ENCODE results near the gene PLCXD1.
"Not testable (repeated sequence)": the region's sequence is repeated elsewhere in the genome, so short reads cannot be mapped to it uniquely, and the experiment has no call there.

The PLCXD1 gene

DNA sequence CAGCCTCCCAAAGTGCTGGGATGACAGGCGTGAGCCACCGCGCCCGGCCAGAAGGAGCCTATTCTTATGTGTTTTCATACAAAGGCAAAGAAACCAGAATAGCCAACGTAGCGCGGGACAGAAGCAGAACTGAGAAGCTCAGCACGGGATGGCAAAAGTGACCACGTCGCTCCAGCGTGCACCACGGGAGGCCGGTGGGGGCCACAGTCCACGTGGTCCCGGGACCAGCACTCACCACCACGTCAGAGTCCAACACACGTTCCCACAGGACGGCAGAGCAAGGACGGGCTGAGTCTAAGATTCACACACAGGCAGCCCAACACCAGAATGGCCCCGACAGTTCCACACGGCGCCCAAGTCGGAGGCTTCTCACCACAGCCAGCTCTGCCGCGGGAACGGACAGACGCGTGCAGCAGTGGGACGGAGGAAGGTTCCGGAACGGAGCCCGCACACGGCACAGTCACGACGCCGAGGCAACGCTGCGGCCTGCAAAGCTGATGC, 56.2 kb downstream of the PLCXD1 start:
- no peak for DNase-seq

DNA sequence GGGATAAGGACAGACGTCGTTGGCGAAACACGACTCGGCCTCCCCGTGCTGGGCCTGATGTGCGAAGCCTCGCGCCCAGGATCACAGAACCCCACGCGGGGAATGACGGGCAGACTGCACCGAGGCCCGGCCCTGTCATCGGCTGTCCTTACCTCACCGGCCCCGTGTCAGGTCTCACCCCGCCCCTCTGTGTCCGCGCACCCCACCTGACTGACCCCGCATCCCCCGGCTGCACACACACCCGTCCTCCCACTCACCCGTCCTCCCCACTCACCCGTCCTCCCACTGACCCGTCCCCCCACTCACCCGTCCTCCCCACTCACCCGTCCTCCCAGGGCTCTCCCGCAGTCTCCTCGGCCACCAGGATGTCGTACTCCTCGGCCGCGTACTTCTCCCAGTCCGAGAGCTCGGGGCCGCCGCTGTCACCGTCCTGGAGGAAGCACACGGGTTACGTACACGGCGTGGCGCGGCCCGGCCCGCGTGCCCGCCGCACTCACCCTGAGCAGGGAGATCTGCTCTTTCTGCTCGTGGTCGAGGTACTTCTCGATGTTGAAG, 57.2 kb downstream of the PLCXD1 start:
- DNase-seq: no peak

DNA sequence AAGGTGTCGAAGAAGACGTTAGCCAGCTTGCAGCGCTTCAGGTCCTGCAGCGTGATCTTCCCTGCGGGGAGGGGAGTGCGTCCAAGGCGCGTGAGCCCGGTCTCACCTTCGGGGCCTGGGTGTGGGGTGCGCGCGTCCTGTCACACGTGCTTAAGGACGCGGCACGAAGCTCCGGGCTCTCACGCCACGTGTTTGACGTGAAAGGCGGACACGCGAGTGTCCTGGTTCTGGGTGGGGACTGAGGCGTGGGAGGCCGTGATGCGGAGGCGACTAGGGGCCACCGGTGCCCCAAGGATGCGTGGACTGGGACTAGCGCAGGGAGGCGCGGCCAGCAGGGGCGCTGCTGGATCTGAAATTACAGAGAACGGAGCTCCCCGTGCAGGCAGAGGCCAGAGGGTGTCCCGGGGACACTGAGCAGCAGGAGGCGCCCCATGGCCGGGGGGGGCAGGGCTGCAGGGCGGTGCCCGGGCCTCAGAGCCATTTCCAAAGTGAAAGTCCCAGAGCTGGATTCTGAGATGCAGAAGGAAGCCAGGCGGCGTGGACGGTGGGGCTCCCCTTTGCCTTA, 57.7 kb downstream of the PLCXD1 start:
- no peak for DNase-seq

DNA sequence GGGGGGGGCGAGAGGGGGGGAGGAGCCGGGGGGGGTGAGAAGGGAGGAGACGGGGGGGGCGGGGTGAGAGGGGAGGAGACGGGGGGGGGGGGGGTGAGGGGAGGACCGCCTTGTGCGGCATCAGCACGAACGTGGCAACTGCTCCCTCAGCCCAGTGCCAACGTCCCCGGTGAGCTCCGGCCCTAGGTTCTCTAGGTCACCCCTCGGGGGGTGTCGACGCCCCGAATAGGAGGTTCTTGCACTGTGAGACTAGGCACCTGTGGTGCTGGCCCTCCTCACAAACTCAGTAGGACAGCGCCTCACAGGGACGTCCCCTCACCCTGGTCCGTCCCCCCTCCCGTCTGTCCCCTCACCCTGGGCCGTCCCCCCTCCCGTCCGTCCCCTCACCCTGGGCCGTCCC, 58.9 kb downstream of the PLCXD1 start:
- no peak for DNase-seq

DNA sequence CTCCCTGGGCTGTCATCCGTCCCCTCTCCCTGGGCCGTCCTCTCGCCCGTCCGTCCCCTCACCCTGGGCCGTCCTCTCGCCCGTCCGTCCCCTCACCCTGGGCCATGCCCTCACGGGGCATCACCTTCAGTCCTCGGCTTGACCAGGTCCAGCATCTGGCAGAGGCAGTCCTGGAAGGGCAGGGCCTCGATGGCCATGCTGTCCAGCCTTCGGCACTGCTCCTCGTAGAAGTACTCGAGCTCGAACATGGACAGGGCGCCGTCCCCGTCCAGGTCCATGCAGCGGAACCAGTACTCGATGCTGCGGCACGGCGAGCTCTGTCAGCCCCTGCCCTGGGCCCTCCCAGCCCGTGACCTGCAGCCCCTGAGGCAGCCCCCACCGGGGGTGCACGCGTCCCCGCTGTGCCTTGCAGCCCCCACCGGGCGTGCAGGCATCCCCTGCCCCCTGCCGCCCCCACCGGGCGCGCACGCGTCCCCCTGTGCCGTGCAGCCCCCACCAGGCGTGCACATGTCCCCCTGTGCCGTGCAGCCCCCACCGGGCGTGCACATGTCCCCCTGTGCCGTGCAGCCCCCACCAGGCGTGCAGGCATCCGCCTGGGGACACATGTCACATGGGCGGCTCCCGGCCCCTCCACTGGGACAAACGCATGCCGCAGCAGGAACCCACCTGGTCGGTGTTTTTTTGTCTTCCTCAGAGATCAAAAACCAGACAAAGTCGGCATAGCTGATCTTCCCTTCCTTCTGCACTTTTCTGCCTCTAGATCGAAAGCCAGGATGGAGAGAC, 59.7 kb downstream of the PLCXD1 start:
- no peak for DNase-seq

DNA sequence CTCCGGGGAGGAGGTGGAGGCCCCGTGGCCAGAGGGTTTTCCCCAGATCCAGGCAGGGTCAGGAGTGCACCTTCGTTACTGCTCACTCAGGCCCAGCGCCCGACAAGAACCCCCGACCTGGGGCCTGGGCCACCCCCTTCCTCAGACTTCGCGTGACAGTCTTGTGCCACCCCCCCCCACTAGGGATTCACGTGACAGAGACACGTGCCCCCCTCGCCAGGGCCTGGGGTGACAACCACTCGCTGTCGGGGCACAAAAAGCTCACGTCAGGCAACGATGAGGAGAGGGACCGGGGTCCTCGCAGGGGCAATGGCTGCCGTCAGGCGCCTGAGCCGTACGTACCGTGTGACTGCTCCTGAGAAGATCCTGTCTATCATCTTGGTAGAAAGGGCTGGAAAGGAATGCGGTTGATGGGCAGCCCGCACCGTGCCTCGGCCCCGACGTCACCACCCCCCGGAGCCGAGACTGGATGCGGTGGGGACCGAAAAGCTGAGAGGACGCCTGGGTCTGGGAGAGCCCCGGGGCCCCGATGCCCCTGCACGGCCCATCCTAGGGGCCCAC, 60.4 kb downstream of the PLCXD1 start:
- DNase-seq: no peak

DNA sequence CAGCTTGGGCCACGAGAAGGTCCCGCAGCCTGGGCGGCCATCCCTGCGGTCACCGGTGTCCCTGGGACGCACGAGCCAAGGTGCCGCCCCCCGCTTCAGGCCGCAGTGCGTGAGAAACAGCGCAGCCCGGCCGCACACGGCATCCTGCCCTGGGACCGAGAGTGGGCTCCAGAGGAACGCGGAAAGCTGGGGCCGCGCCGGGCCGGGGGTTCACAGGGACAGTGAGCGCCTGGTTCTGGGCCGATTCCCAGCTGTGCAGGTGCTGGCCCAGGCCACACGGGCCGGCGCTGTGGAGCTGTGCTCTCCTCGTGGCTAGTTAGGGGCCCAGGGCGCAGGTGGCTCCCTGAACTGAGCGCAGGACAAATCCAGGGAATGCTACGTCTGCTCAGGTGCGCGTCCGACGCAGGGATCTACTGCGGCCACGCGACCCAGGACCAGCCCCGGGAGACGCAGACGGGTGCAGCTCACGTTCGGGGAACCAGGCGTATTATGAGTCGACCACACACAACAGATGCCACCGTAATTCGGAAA, 63.3 kb downstream of the PLCXD1 start:
- DNase-seq: no peak

DNA sequence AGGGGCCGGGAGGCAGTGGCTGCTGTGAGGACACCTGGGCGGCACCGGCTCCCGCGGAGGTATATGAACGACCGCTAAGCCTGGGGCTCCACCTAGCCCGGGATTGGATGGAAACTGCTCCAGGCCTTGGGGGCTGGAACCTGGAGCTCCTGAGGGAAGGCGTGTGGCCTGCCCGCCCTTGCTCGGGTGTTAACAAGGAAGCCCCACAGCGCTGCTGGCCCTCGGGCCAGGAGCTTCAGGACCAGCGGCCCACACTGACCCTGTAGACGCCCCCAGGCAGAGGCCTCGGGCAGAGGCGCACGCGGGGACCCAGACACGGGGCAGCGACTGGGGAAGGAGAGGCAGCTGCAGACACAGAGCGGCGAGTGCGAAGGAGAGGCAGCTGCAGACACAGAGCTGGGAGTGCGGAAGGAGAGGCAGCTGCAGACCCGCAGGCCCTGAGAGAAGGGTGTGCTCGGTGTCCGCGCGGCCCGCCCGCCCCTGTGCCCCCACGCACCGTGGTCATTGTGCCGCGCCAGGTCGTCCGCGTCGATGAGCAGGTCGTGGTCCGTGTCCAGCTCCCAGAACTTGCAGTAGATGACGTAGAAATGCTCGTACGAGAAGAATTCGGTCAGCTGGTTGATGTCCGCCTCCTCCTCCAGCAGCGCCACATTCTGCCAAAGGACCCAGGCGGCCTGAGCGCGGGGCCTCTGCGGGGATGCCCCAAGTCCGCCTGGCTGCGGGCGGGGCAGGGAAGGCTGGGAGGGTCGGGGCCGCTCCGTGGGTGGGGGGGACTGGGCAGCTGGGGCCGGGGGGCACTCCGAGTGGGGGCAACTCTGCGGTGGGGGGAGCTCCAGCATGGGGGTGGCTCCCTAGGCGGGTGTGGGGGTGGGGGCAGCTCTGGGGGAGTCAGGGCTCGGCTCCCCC, 64.1 kb downstream of the PLCXD1 start:
- no peak for DNase-seq

DNA sequence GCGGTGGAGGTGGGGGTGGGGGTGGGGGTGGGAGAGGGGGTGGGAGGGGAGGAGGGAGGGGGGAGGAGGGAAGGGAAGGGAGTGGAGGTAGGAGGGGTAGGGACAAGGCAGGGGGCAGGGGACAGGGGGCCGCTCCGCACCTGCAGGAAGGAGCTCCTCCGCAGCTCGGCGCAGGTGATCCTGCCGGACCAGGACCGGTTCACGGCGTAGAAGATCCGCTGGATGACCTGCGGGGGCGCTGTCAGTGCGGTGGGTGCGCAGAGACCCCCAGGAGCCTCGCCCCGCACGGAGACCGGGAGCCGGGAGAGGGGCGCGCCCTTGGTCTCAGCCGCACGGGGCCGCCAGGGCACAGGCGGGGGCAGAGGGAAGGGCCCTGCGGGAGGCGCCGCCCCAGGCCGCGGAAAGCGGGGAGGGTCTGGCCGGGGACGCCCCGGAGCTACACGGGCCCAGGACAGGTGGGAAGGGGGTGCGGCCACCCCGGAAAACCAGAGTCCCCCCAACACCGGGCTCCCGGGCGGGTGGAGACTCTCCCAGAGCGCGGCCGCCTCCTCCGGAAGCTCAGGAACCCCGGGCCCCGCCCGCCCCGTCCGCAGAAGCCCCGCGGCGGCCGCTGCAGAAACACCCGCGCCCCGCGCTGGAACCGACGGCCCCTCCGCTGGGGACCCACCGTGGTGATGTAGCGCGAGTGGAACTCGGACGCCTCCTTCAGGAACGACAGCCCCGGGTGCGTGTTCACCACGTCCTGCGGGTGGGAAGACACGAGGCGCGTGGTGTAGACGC, 65.0 kb downstream of the PLCXD1 start:
- DNase-seq: no peak

DNA sequence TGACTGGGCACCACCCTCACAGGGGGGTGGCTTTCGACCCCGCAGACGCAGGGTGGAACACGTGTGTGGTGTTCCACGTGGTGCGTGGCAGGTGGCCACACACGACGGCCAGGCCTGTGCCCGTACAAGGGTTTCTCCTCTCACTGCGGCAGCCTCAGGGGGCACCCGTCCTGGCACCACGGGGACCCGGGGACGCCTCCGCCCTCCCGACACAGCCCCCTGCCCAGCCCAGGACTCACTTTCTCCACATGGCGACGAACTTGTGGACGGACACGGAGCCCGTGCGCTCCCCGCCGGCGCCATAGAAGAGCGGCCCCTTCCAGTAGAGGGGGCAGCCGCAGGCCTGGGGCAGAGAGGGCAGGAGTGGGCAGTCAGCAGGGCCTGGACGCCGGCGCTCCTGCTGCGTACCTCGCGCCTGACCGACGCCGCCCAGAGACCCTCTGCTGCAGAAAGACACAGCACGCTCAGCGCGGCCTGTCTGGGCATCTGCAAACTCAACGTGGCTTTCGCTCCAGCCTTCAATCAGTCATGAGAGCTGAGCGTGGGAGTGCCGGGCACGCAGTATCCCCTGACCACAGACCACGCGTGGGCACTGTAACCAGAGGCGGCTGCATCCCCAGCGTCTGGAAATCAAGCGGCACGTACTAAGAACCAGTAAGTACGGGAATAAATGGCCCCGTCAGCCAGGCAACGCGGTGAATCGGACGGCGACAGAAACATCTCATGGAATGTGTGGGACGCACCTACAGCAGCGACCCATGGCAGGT, 66.4 kb downstream of the PLCXD1 start:
- no peak for DNase-seq

DNA sequence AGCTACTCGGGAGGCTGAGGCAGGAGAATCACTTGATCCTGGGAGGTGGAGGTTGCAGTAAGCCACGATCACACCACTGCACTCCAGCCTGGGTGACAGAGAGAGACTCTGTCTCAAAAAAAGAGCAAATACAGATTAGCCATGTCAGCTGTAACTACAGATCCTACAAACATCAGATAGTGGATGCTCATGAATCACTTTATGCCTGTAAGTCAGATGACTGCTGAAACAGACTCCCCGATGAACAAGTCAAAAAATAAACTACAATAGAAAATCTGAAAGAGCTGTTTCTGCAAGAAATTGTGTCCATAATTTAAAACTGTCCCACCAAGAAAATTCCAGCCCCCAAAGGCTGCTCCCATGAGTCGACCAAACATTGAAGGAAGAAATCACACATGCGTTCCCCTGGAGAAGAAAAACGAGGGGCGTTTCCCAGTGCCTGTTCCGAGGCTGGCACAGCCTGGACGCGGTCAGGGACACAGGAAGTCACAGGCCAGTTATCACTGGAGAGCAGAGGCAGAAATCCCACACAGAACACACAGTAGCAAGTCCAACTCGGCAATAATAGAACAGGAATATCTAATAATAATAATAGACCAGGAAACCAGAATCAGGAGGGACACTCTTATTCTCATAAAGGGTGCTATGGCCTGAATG, 67.4 kb downstream of the PLCXD1 start:
- DNase-seq: no peak

DNA sequence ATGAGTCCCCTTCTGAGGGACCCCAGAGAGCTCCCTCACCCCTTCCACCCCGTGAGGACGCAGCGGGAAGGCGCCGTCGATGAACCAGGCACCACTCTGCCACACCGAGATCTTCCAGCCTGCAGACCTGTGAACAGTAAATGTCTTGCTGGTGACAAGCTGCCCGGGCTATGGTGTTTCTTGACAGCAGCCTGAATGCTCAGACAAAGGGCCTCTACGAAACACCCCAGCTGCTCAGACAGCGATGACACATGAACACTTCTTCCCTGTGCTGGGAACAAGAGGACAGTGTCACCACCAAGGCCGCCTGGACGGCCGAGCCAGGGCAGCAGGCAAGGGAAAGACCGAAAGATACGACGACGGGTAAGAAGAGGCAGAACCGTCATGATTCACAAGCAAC, 68.0 kb downstream of the PLCXD1 start:
- DNase-seq: no peak

DNA sequence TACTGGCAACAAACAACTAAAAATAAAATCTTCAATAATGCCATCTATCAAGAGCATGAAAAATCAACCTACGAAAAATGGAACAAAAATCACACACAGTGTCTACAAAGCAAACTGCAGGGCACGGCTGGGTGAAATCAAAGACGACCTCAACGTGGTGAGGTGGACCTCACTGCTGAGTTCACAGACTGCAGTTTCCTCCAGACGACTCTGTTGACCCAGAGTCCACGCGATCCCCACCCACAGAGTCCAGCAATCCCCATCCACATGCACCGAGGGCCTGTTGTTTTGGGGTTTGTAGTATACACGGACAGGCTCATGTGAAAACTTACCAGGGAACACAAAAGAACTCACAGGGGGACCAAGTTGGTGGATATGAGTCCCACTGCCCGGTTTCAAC, 68.5 kb downstream of the PLCXD1 start:
- DNase-seq: no peak

DNA sequence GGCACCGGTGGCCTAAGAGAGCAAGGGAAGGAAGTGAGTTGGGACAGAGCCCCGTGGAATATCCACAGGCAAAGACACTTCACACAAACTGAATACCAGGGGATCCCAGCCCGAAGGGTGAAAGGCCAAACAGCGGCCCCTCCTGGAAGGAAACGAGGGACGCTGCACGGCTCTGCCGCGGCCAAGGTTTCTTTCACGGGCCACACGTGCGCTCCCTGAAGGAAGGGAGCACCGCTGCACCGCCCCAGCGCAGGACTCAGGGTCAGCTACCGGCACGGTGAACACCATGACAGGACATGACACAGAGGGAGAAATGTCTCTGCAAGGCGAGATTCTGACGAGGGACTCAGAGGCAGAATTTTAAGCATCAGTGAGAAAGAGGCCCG, 69.0 kb downstream of the PLCXD1 start:
- DNase-seq: no peak

DNA sequence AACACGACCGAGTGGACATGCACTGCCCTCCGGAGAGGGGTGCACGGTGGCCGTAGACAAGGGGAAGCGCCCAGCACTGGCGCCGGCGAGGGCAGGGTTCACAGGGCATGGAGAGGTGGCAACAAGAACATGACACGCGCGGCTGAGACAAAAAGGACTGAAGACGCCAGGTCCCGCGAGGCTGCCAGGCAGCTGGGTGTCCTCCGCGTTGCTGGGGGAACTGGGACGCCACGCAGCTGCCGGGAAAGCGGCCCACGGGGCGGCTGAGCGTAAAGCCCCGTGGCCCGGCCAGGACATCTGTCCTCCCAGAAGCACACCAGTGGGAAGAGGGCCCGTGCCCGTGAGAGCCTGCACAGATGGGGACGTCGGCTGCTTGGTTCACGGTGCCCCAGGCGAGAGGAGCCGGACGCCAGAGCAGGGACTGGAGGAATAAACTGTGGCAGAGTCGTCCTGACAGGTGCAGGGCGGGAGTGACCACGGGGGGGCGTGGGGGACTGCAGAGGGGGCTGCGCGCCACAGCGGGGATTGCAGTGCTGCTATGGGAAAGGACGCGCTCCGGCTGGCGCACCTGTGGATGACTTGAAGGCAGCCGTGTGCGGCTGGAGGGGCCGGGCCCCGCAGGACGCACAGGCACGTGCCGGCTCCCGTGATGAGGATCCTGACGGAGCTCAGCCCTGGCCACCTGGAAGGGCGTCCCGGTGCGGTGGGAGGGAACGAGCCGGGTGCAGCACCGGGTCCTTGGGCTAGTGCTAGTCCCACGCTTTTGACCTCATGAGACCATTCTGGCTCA, 69.5 kb downstream of the PLCXD1 start:
- no peak for DNase-seq

DNA sequence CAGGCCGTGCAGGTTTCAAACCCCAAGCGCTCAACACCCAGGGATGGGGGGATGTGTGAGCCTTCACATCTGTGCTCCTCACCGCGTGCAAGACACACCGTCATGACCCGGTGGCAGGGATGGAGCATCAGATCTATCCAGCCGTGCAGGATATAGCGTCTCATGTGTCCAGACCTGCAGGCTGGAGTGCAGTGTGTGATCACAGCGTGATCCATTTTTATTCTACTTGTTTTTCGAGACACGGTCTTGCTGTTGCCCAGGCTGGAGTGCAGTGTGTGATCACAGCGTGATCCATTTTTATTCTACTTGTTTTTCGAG, 70.1 kb downstream of the PLCXD1 start:
- not testable (repeated sequence) for DNase-seq

DNA sequence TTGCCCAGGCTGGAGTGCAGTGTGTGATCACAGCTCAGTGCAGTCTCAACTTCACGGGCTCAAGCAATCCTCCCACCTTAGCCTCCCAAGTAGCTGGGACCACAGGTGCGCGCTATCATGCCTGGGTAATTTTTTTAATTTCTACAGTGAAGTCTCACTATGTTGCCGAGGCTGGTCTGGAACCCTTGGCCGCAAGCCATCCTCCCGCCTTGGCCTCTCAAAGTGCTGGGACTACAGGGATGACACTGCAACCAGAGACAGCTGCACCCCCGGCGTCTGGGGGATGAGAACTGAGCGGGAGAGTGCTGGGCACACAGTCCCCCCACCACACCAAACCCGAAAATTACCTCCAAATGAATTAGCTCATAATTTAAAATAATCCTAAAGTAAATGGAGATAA, 70.6 kb downstream of the PLCXD1 start:
- DNase-seq: no peak

DNA sequence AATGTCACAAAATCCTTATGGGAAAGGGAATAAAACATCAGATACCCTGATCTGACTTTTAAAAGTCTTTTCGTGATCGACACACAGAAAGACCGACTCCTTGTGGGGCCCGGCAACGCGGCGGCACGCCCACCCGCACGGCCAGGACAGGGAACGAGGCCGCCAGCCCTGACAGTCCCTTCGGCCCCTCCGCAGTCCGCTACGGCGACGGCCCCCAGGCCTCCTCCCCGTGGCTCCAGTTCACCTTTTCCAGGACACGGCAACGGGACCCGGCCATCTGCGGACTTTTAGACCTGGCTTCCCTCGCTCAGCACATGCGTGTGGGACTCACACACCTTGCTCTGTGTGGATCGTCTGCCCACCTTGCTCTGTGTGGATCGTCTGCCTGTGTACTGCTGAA, 71.0 kb downstream of the PLCXD1 start:
- DNase-seq: no peak

DNA sequence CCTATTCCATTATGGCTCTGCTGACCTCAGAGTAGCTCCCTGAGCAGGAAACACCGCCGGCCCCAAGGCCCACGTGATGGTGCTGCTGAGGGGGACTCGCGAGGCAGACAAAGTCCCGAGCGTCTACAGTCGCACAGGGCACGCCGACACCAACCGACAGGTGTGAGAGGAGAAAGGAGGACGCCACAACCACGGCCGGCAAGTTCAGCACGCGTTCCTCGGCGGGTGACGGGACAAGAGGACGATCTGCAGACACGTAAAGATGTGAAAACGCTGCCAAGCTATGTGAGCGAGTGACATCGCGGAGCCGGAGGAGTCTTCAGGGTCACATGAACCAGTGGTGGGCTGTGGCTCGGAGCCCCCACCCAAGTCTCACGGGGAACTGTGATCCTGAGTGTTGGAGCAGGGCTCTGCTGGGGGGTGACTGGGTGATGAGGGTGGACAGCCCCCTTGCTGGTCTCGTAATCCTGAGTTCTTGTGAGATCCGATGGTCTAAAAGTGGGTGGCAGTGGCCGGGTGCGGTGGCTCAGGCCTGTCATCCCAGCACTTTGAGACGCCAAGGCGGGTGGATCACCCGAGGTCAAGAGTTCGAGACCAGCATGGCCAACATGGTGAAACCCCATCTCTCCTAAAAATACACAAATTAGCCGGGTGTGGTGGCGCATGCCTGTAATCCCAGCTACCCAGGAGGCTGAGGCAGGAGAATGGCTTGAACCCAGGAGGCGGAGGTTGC, 71.6 kb downstream of the PLCXD1 start:
- no peak for DNase-seq
